Testis (tissue), 3 donors: ENCODE data around the gene CEACAM16. TPM values are rescaled to one million over a fixed set of nuclear protein-coding genes. Genes with fewer than 3 reads are reported as not detected.

Source experiments
- DNase-seq: peaks from one replicate; pipeline ENCODE4 v3.0.0-alpha.2; 2019
- H3K27ac ChIP-seq, 2 donors: fragments of 200-600 bp; sonication (generic); one replicate each; pipeline ENCODE4 v1.5.1; 2019
- H3K27me3 ChIP-seq: fragments of 200-600 bp; sonication (generic); one replicate; pipeline ENCODE4 v1.5.1; 2019
- H3K36me3 ChIP-seq: fragments of 200-600 bp; sonication (generic); one replicate; pipeline ENCODE4 v1.5.1; 2017; ENCODE audit warnings: low read depth; ENCODE audit errors: missing control alignments
- H3K4me1 ChIP-seq: fragments of 200-600 bp; sonication (generic); one replicate; pipeline ENCODE4 v1.5.1; 2019
- H3K4me3 ChIP-seq, 2 donors: fragments of 200-600 bp; sonication (generic); one replicate each; pipeline ENCODE4 v1.5.1; 2017 to 2019
- H3K9me3 ChIP-seq: fragments of 200-600 bp; sonication (generic); one replicate; pipeline ENCODE4 v1.5.1; 2017
- POLR2A ChIP-seq: fragments of 450-650 bp; IDR thresholded peaks from one replicate; pipeline ENCODE4 v1.6.1; 2017; ENCODE audit warnings: antibody characterized with exemption, mild to moderate bottlenecking, moderate library complexity
- WGBS, 2 donors: methylation state at CpG; one replicate each; pipeline ENCODE4 v1.1.5; 2018; 5-methylcytosine and 5-hydroxymethylcytosine counted together
- intact Hi-C: fragments of 100-400 bp; cut with DNase I; formaldehyde crosslinking; loops from one replicate; pipeline ENCODE4 v1.15.1; 2023; ENCODE audit warnings: low total_unique reads
- polyA plus RNA-seq: library from polyadenylated mRNA; stranded (reverse); fragments of 350-450 nt; fragmentation: Illumina TruSeq; extraction: RNeasy Lipid Tissue Mini Kit (QIAGEN cat#74804); gene quantifications from one replicate; pipeline ENCODE4 v1.2.3, GENCODE V29; 2014; ENCODE audit warnings: low read depth, low replicate concordance; ENCODE audit not compliant: insufficient read depth
- total RNA-seq, 2 donors: library from RNA; depleted of rRNA; stranded (reverse); fragments of >200 nt; gene quantifications; one replicate each; pipeline ENCODE4 v1.2.3, GENCODE V29; 2016
- TF ChIP-seq, protein P1 (sequence below), 3 experiments: fragments of 450-650 bp in 2 of 3; fragments of 200-600 bp in 1 of 3; sonication (generic) in 1 of 3; IDR thresholded peaks; one replicate each; pipeline ENCODE4 v1.5.1; 2016 to 2019; ENCODE audit warnings: antibody characterized with exemption in 3 of 3, mild to moderate bottlenecking in 2 of 3, moderate library complexity in 1 of 3

CEACAM16 gene
- total and polyA plus RNA-seq, 3 donors from 2014 or later: 0.50 TPM; not detected in 2

DNA sequence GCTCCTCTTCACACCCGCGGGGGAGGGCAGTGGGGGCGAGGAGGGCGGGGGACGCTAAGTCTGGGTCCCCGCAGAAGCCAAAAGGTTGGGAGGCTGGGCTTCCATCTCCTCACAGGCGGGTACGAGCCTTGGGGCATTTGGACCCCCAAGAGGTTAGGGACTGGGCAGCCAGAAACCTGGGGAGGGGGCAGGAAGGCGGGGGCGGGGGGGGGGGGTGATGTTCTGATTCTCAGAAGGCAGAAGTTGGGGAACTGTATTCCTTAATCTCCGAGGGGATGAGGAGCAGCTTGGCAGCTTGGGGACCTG, 54.6 kb downstream of the CEACAM16 start:
- Histone ChIP-seq H3K27ac (peak overlapping the region; percentile 83 to 86), H3K36me3 (no peaks in the 10 kb centered on the region), H3K9me3 (no peaks in the 10 kb centered on the region), H3K27me3 (no peaks in the 10 kb centered on the region), H3K4me1 (peaks cover 59% of the 10 kb centered on the region), H3K4me3 (peak overlapping the region; percentile 21 to 51)
- intact Hi-C loops: no loop called here
- WGBS, 2 donors: 14 to 27% methylated on average over 6 to 11 of the region's 11 CpGs
- TF ChIP-seq POLR2A: no peak
- TF ChIP-seq, protein P1, sequence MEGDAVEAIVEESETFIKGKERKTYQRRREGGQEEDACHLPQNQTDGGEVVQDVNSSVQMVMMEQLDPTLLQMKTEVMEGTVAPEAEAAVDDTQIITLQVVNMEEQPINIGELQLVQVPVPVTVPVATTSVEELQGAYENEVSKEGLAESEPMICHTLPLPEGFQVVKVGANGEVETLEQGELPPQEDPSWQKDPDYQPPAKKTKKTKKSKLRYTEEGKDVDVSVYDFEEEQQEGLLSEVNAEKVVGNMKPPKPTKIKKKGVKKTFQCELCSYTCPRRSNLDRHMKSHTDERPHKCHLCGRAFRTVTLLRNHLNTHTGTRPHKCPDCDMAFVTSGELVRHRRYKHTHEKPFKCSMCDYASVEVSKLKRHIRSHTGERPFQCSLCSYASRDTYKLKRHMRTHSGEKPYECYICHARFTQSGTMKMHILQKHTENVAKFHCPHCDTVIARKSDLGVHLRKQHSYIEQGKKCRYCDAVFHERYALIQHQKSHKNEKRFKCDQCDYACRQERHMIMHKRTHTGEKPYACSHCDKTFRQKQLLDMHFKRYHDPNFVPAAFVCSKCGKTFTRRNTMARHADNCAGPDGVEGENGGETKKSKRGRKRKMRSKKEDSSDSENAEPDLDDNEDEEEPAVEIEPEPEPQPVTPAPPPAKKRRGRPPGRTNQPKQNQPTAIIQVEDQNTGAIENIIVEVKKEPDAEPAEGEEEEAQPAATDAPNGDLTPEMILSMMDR (IDR thresholded peaks at IDR 0.05): no peak
- no peak for DNase-seq

DNA sequence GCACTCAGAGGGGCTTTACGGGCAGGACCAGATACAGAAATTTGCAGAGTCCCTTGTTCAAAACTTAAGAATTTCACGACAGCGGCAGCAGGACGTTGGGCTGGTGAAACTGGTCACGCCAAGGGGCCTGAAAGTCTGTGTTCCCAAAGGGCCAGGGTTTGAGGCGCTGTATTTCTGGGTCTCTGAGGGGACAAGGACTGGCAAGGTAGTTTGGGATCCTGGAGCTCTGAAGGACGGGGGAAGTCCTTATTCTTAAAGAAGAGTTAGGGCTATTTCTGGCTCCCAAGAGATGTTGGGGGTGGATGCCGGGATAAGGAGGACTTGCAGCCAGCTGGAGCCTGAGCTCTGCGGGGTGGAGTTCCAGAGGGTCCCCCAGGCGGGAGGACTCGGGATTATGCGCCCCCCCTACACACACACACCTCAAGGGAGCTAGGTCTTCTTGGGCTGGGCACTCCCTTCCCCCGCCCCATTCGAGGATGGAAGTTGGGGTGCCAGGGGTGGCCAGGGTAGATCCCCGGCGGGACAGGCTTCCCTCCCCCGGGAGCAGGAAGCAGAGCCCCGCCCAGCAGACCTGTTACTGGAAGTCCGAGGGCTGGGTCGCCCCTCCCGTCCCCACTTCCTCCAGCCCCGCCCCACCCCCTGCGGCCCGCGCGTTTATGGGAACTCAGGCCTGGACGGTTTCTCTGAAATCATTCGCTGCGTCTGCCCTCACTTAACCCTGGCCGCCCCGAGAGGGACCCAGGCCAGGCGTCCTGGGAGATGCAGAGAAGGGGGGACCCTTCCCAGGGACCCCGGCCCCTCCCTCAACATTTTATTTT, 55.2 kb downstream of the CEACAM16 start:
- Histone ChIP-seq H3K36me3 (no peaks in the 10 kb centered on the region), H3K9me3 (no peaks in the 10 kb centered on the region), H3K27me3 (no peaks in the 10 kb centered on the region), H3K27ac (peak overlapping the region; percentile 83 to 86), H3K4me3 (peak overlapping the region; percentile 21 to 51), H3K4me1 (peaks cover 59% of the 10 kb centered on the region)
- intact Hi-C loops: no loop called here
- 0 to 13% methylated on average over 7 to 33 of the region's 33 CpGs for whole genome bisulfite sequencing, 2 donors
- peak; percentile 92 for DNase-seq
- TF ChIP-seq, protein P1 (IDR thresholded peaks at IDR 0.05): no peak
- TF ChIP-seq POLR2A: no peak

DNA sequence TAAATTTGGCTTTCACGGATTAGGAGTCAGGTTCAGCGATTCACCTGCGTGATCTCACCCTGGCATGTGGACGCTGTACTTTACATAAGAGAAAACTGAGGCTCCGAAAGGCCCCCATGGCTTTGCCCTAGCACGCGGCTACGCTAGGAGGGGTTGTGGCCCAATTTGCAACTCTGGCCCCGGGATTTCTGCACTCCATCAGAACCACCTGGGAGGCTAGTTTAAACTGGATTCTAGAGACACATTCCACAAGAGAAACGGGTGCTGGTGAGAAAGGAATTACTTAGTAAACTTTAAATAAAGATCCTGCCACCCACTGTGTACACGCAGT, 55.8 kb downstream of the CEACAM16 start:
- WGBS, 2 donors: 24 to 56% methylated on average over 11 of the region's 11 CpGs
- no peaks in the 10 kb centered on the region for H3K9me3 ChIP-seq
- H3K4me3 ChIP-seq: peak overlapping the region; percentile 21 to 51
- DNase-seq: no peak
- peak overlapping the region; percentile 83 to 86 for H3K27ac ChIP-seq
- no peaks in the 10 kb centered on the region for H3K36me3 ChIP-seq
- no peaks in the 10 kb centered on the region for H3K27me3 ChIP-seq
- H3K4me1 ChIP-seq: peaks cover 53% of the 10 kb centered on the region
- TF ChIP-seq, protein P1 (IDR thresholded peaks at IDR 0.05): no peak
- no peak for TF ChIP-seq POLR2A
- intact Hi-C loops: no loop called here

DNA sequence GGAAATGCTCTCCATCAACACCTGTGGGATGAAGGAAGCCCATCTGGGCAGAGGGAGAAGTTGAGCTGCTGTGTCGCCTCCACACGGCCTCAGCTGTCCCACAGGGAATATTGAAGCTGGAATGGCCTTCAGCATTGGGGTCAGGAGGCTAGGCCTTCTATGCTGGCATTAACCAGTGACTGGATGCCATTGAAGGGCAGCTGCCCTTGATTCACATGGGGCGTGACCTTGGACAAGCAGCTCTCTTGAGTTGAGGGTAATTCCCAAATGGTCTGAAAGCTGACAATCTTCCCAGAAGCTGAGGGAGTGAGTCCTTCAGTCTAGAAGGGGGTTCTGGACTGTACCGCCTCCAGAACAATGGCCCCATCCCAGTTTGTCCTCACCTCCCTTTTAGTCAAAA, 56.3 kb downstream of the CEACAM16 start:
- H3K36me3 ChIP-seq: no peaks in the 10 kb centered on the region
- peak overlapping the region; percentile 83 to 86 for H3K27ac ChIP-seq
- intact Hi-C loops: no loop called here
- H3K4me1 ChIP-seq: peaks cover 51% of the 10 kb centered on the region
- no peaks in the 10 kb centered on the region for H3K27me3 ChIP-seq
- H3K9me3 ChIP-seq: no peaks in the 10 kb centered on the region
- no peak for TF ChIP-seq POLR2A
- TF ChIP-seq, protein P1 (IDR thresholded peaks at IDR 0.05): no peak
- WGBS, 2 donors: 53 to 60% methylated on average over 4 of the region's 4 CpGs
- no peak overlapping the region for H3K4me3 ChIP-seq
- no peak for DNase-seq

DNA sequence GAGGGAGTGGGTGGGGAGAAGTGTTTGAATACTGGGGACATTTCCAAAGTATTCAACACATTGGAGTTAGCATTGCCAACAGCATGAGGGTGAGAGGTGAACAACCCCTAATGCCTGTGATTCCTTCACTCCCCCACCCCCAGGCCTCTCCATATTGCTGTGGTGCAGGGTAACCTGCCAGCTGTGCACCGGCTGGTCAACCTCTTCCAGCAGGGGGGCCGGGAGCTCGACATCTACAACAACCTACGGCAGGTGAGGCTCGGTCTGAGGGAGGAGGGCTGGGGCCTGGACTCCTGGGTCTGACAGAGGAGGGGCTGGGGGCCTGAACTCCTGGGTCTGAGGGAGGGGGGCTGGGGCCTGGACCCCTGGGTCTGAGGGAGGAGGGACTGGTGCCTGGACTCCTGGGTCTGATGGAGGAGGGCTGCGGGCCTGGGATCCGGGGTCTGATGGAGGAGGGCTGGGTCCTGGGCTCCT, 57.2 kb downstream of the CEACAM16 start:
- Histone ChIP-seq H3K9me3 (no peaks in the 10 kb centered on the region), H3K27ac (peak overlapping the region; percentile 68 to 83), H3K36me3 (no peaks in the 10 kb centered on the region), H3K27me3 (no peaks in the 10 kb centered on the region), H3K4me1 (peaks cover 44% of the 10 kb centered on the region), H3K4me3 (no peak overlapping the region)
- intact Hi-C loops: no loop called here
- no peak for DNase-seq
- TF ChIP-seq POLR2A: no peak
- TF ChIP-seq, protein P1 (IDR thresholded peaks at IDR 0.05): no peak
- 86 to 100% methylated on average over 3 to 7 of the region's 7 CpGs for WGBS, 2 donors
